ENCODE measurements around the gene SKIC2. TPM values are rescaled to one million over a fixed set of nuclear protein-coding genes. Genes with fewer than 3 reads are reported as not detected.

SKIC2 gene
- 24.6 and 28.9 TPM in 2 replicates for total RNA-seq

DNA sequence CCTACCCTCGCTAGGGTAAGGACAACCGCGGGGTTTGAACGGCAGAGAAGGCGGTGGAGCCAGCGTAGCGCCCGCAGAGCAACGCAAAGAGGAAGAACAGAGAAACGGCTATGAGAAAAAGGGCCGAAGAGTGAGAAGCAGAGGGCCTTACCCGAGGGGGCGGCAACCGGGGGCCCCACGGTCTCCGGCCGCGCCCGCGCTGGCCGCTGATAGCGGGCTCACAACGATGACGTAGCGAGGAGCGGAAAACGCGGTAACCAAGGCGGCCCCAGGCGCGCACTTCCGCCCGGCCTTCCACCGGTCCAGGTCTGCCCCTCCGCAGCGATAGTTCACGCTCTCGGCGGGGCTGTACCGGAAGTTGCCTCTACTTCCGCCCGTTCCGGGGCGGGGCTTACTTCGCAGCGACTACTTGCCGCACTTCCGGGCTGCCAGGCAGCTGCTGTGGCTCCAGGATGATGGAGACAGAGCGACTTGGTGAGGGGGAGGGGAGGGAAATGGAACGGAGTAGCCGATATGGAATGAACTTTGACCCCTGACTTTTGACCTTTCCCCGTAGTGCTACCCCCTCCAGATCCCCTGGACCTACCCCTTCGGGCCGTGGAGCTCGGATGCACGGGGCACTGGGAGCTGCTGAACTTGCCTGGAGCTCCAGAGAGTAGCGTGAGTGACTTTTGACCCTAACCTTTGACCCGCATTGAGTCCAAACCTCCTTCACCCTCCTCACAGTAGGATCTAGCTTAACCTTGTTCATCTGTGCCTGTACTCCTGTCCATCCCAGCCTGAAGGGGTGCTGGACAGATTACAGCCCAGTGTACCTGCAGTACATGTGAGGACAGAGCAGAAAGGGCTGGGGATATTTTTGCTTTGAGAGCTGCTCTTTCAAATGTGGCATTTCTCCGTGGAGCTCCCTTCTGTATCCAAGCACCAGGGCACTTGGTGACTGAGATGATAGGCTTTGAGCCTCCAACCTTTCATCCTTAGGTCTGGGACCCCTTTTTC lies at the start of gene SKIC2, which contains the start of gene NELFE:
SKIC2 (plus strand) TSS at position 435 of the 999 bp plus-strand sequence; CDS start at position 453, 18 bp downstream.
NELFE (minus strand) TSS at position 231 of the 999 bp plus-strand sequence. CDS start 525 bp downstream, outside the sequence.

DNA sequence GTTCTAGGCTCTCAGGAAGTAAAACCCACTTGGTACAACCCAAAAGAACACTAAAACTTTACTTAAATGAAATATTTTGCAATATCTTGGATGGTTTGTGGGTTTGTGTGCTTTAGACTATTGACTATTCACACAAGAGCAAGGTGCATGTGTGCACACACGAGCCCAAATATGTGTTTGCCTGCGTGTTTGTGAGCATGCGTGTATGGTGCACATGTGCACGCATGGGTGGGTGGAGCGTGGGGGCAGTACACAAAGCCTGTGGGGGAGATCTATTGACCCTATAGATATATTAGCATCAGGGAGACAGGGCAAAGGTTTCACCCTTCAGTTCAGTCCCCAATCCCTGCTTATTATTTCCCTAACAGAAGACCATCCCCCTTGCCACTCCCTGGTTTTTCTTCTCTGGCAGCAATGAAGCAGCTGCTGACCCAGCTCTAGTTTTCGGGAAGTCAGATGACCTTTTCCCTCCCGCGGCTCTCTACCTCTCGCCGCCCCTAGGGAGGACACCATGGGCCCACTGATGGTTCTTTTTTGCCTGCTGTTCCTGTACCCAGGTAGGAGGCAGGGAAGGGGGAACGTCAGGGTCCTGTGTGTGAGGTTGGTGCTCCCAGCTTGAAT lies 31.6 kb upstream of the SKIC2 start, which contains the start of gene C2:
C2 (plus strand) TSS at position 476 of the 621 bp plus-strand sequence; CDS start at position 512, 36 bp downstream.

DNA sequence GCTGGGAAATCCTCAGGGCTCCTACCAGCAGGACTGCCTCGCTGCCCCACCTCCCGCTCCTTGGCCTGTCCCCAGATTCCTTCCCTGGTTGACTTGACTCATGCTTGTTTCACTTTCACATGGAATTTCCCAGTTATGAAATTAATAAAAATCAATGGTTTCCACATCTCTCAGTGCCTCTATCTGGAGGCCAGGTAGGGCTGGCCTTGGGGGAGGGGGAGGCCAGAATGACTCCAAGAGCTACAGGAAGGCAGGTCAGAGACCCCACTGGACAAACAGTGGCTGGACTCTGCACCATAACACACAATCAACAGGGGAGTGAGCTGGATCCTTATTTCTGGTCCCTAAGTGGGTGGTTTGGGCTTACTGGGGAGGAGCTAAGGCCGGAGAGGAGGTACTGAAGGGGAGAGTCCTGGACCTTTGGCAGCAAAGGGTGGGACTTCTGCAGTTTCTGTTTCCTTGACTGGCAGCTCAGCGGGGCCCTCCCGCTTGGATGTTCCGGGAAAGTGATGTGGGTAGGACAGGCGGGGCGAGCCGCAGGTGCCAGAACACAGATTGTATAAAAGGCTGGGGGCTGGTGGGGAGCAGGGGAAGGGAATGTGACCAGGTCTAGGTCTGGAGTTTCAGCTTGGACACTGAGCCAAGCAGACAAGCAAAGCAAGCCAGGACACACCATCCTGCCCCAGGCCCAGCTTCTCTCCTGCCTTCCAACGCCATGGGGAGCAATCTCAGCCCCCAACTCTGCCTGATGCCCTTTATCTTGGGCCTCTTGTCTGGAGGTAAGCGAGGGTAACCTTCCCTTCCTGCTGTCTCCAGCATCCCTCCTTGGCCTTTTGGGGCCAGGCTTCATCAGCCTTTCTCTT lies 13.2 kb upstream of the SKIC2 start, which contains the start of gene CFB:
CFB (plus strand) TSS at position 589 of the 863 bp plus-strand sequence; CDS start at position 716, 127 bp downstream.

DNA sequence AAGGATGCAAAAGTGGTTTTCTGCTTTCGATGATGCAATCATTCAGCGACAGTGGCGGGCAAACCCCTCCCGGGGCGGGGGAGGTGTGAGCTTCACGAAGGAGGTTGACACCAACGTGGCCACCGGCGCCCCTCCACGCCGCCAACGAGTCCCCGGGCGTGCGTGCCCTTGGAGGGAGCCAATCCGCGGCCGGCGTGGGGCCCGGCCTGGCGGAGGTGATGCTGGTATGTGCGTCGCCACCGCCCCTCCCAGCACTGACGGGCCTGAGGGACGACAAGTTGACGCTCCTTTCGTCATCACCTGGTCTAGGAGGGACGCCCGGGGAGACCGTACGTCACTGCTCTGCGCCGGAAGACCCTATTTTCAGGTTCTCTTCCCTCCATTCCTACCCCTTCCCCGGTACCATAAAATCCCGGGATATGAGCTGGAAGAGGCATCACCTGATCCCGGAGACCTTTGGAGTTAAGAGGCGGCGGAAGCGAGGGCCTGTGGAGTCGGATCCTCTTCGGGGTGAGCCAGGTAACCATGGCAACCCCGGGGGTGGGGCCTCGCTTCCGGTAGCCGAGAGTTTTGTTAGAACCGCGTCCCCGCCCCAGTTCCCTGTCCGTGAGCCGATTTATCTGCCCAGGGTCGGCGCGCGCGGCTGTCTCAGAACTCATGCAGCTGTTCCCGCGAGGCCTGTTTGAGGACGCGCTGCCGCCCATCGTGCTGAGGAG lies 13.2 kb downstream of the SKIC2 start, which contains the start of gene DXO:
DXO (minus strand) TSS at position 146 of the 716 bp plus-strand sequence. CDS start 463 bp downstream, outside the sequence.

DNA sequence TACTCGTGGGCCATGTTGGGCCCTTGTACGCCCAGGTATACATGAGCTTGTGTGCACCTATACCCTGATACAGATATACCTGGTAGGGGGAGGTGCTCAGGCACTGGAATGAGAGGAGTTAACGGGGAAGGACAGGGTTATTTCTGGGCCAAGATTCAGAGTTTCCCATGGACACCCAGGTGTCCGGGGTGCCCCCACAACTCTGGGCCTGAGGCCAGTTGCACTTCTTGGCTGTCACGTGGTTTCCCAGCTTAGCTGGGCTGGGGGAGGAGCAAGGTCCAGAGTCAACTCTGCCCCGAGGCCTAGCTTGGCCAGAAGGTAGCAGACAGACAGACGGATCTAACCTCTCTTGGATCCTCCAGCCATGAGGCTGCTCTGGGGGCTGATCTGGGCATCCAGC lies 22.8 kb downstream of the SKIC2 start, which contains the start of gene C4A:
C4A (plus strand) TSS at position 314 of the 400 bp plus-strand sequence; CDS start at position 365, 51 bp downstream.

DNA sequence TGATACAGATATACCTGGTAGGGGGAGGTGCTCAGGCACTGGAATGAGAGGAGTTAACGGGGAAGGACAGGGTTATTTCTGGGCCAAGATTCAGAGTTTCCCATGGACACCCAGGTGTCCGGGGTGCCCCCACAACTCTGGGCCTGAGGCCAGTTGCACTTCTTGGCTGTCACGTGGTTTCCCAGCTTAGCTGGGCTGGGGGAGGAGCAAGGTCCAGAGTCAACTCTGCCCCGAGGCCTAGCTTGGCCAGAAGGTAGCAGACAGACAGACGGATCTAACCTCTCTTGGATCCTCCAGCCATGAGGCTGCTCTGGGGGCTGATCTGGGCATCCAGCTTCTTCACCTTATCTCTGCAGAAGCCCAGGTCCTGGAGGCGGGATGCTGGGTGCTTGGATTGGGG lies 55.6 kb downstream of the SKIC2 start, which contains the start of gene C4B:
C4B (plus strand) TSS at position 249 of the 400 bp plus-strand sequence; CDS start at position 300, 51 bp downstream.

Other genes starting within 250 kb of the SKIC2 start
- gene LY6G6D, start 243.8 kb upstream of the SKIC2 start, total RNA-seq = not detected in 2 replicates
- not detected in 2 replicates for gene LY6G6C, start 237.4 kb upstream of the SKIC2 start, total RNA-seq
- 0.06 TPM in 1 of 2 replicates, not detected in the other for gene MPIG6B, start 235.8 kb upstream of the SKIC2 start, total RNA-seq
- gene DDAH2, start 229.9 kb upstream of the SKIC2 start, total RNA-seq = 48.5 and 60.7 TPM in 2 replicates
- gene CLIC1, start 222.6 kb upstream of the SKIC2 start, total RNA-seq = 293 and 305 TPM in 2 replicates
- gene MSH5, start 219.2 kb upstream of the SKIC2 start, total RNA-seq = 1.6 and 4.2 TPM in 2 replicates
- gene SAPCD1, start 196.5 kb upstream of the SKIC2 start, total RNA-seq = 0.44 and 0.50 TPM in 2 replicates
- 0.10 and 0.12 TPM in 2 replicates for gene VWA7, start 181.8 kb upstream of the SKIC2 start, total RNA-seq
- 54.7 and 63.3 TPM in 2 replicates for gene VARS1, start 163.4 kb upstream of the SKIC2 start, total RNA-seq
- 36.0 and 38.2 TPM in 2 replicates for gene LSM2, start 152.2 kb upstream of the SKIC2 start, total RNA-seq
- 0.62 and 1.7 TPM in 2 replicates for gene HSPA1L, start 143.9 kb upstream of the SKIC2 start, total RNA-seq
- gene HSPA1A, start 143.6 kb upstream of the SKIC2 start, total RNA-seq = 93.9 and 97.6 TPM in 2 replicates
- 101 and 110 TPM in 2 replicates for gene HSPA1B, start 131.4 kb upstream of the SKIC2 start, total RNA-seq
- gene NEU1, start 96.4 kb upstream of the SKIC2 start, total RNA-seq = 36.7 and 43.2 TPM in 2 replicates
- gene SLC44A4, start 80.2 kb upstream of the SKIC2 start, total RNA-seq = not detected in 2 replicates
- 29.5 and 47.8 TPM in 2 replicates for gene EHMT2, start 61.5 kb upstream of the SKIC2 start, total RNA-seq
- gene ZBTB12, start 57.1 kb upstream of the SKIC2 start, total RNA-seq = 2.1 and 2.5 TPM in 2 replicates
- 10.4 and 16.9 TPM in 2 replicates for gene C2, start 31.5 kb upstream of the SKIC2 start, total RNA-seq
- 47.7 and 56.5 TPM in 2 replicates for gene CFB, start 13.1 kb upstream of the SKIC2 start, total RNA-seq
- gene NELFE, start 204 bp upstream of the SKIC2 start, total RNA-seq = 55.8 and 57.5 TPM in 2 replicates
- gene DXO, start 13.0 kb downstream of the SKIC2 start, total RNA-seq = 11.5 and 15.8 TPM in 2 replicates
- gene C4A, start 22.9 kb downstream of the SKIC2 start, total RNA-seq = 39.7 and 65.0 TPM in 2 replicates
- gene C4B, start 55.6 kb downstream of the SKIC2 start, total RNA-seq = 25.2 and 46.6 TPM in 2 replicates
- gene CYP21A2, start 79.2 kb downstream of the SKIC2 start, total RNA-seq = 0.15 TPM in 1 of 2 replicates, not detected in the other
- 35.8 and 38.3 TPM in 2 replicates for gene TNXB, start 150.2 kb downstream of the SKIC2 start, total RNA-seq
- gene ATF6B, start 169.1 kb downstream of the SKIC2 start, total RNA-seq = 31.5 and 31.7 TPM in 2 replicates
- gene FKBPL, start 171.1 kb downstream of the SKIC2 start, total RNA-seq = 4.3 and 4.7 TPM in 2 replicates
- gene PRRT1, start 192.8 kb downstream of the SKIC2 start, total RNA-seq = 1.1 and 1.8 TPM in 2 replicates
- gene PPT2, start 195.0 kb downstream of the SKIC2 start, total RNA-seq = 9.5 and 18.3 TPM in 2 replicates
- gene EGFL8, start 205.4 kb downstream of the SKIC2 start, total RNA-seq = 0.12 and 0.29 TPM in 2 replicates
- 43.9 and 51.3 TPM in 2 replicates for gene AGPAT1, start 216.9 kb downstream of the SKIC2 start, total RNA-seq
- 27.9 and 29.6 TPM in 2 replicates for gene RNF5, start 219.2 kb downstream of the SKIC2 start, total RNA-seq
- gene AGER, start 225.1 kb downstream of the SKIC2 start, total RNA-seq = 0.50 and 1.4 TPM in 2 replicates
- 32.2 and 34.1 TPM in 2 replicates for gene PBX2, start 231.0 kb downstream of the SKIC2 start, total RNA-seq
- gene GPSM3, start 233.5 kb downstream of the SKIC2 start, total RNA-seq = 1.6 and 1.9 TPM in 2 replicates